ENCODE data around the gene UBQLN4. TPM values are rescaled to one million over a fixed set of nuclear protein-coding genes. Genes with fewer than 3 reads are reported as not detected.

Gene UBQLN4
- polyA plus RNA-seq, 1 of the 3 experiments (the other 2 are of a cell fraction): 37.0 TPM

GRCh38 chr1:156048663-156049258 is 4.8 kb downstream of the UBQLN4 start:
- Histone ChIP-seq H4K20me1 (ENCODE audit: insufficient read depth) (peaks cover 8% of the 10 kb centered on the region), H3K9me3 (no peaks in the 10 kb centered on the region), H3K79me2 (ENCODE audit: insufficient read depth) (peaks cover 26% of the 10 kb centered on the region), H2AFZ (ENCODE audit: low read depth) (no peak overlapping the region), H3K27ac (ENCODE audit: low read depth in 2 of 2, low read length in 1 of 2) (no peak overlapping the region), H3K4me1 (ENCODE audit: control insufficient read depth in 1 of 2, insufficient read depth in 2 of 2, low read depth in 1 of 2, low read length in 1 of 2) (peaks cover 0 to 8% of the 10 kb centered on the region in 2 experiments; a peak in 2 of 4 replicates), H3F3A (replicated peaks; ENCODE audit: insufficient read depth) (no peaks in the 10 kb centered on the region), H3K27me3 (ENCODE audit: insufficient read depth) (no peaks in the 10 kb centered on the region), H3K4me3 (ENCODE audit: low read depth in 2 of 2, low read length in 1 of 2) (no peak overlapping the region), H3K9ac (no peak overlapping the region), H3K4me2 (no peak overlapping the region), H3K9me2 (no peaks in the 10 kb centered on the region), H3K36me3 (replicated peaks in 1 of 2; ENCODE audit: control insufficient read depth in 1 of 2, insufficient read depth in 2 of 2, low read length in 1 of 2) (peaks cover 20 to 48% of the 10 kb centered on the region in 2 experiments)
- DNase-seq: no peak
- CTCF ChIA-PET: interaction anchor here (0.6 to 3.7 kb wide), 5 partner anchors 17 to 81 kb away, joined by 3 to 13 read pairs (median 3); no protein-coding TSS in a partner anchor
- 90% methylated on average over 3 of the region's 3 CpGs for WGBS (ENCODE audit: low lambda C conversion rate)
- no peak for TF ChIP-seq MXI1 (IDR thresholded peaks at IDR 0.05; ENCODE audit: low read depth, low read length)
- no peak for TF ChIP-seq TAF1 (IDR thresholded peaks at IDR 0.05; ENCODE audit: borderline replicate concordance, low read depth, low read length)
- no peak for TF ChIP-seq MAX (IDR thresholded peaks at IDR 0.05; ENCODE audit: low read depth)
- TF ChIP-seq, protein P1, sequence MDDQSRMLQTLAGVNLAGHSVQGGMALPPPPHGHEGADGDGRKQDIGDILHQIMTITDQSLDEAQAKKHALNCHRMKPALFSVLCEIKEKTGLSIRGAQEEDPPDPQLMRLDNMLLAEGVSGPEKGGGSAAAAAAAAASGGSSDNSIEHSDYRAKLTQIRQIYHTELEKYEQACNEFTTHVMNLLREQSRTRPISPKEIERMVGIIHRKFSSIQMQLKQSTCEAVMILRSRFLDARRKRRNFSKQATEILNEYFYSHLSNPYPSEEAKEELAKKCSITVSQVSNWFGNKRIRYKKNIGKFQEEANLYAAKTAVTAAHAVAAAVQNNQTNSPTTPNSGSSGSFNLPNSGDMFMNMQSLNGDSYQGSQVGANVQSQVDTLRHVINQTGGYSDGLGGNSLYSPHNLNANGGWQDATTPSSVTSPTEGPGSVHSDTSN (IDR thresholded peaks at IDR 0.05): no peak
- no peak for TF ChIP-seq FOSL2 (IDR thresholded peaks at IDR 0.05; ENCODE audit: borderline replicate concordance, low read depth)
- TF ChIP-seq MEF2A (IDR thresholded peaks at IDR 0.05; ENCODE audit: borderline replicate concordance, low read depth): no peak
- TF ChIP-seq, protein P2, sequence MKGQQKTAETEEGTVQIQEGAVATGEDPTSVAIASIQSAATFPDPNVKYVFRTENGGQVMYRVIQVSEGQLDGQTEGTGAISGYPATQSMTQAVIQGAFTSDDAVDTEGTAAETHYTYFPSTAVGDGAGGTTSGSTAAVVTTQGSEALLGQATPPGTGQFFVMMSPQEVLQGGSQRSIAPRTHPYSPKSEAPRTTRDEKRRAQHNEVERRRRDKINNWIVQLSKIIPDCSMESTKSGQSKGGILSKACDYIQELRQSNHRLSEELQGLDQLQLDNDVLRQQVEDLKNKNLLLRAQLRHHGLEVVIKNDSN (IDR thresholded peaks at IDR 0.05; ENCODE audit: borderline replicate concordance, low read depth): no peak
- TF ChIP-seq POLR2AphosphoS5 (IDR thresholded peaks at IDR 0.05; ENCODE audit: low read depth, low read length): no peak
- no peak for TF ChIP-seq SMC3 (IDR thresholded peaks at IDR 0.05; ENCODE audit: low read depth, low read length)
- no peak for TF ChIP-seq RCOR1 (IDR thresholded peaks at IDR 0.05; ENCODE audit: low read length)
- no peak for TF ChIP-seq IRF3 (IDR thresholded peaks at IDR 0.05; ENCODE audit: low read depth, low read length)
- TF ChIP-seq RFX5 (IDR thresholded peaks at IDR 0.05; ENCODE audit: low read length): no peak
- no peak for TF ChIP-seq GATA2 (CRISPR knock-in tag; IDR thresholded peaks at IDR 0.05)
- TF ChIP-seq NRF1 (IDR thresholded peaks at IDR 0.05; ENCODE audit: low read depth, low read length): no peak
- no peak for TF ChIP-seq YY1 (IDR thresholded peaks at IDR 0.05; ENCODE audit: low read depth)
- TF ChIP-seq, protein P3, sequence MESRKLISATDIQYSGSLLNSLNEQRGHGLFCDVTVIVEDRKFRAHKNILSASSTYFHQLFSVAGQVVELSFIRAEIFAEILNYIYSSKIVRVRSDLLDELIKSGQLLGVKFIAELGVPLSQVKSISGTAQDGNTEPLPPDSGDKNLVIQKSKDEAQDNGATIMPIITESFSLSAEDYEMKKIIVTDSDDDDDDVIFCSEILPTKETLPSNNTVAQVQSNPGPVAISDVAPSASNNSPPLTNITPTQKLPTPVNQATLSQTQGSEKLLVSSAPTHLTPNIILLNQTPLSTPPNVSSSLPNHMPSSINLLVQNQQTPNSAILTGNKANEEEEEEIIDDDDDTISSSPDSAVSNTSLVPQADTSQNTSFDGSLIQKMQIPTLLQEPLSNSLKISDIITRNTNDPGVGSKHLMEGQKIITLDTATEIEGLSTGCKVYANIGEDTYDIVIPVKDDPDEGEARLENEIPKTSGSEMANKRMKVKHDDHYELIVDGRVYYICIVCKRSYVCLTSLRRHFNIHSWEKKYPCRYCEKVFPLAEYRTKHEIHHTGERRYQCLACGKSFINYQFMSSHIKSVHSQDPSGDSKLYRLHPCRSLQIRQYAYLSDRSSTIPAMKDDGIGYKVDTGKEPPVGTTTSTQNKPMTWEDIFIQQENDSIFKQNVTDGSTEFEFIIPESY (IDR thresholded peaks at IDR 0.05; ENCODE audit: borderline replicate concordance, low read depth): no peak
- TF ChIP-seq NFIC (IDR thresholded peaks at IDR 0.05; ENCODE audit: borderline replicate concordance): no peak
- TF ChIP-seq FOXJ3 (CRISPR knock-in tag; IDR thresholded peaks at IDR 0.05): no peak
- no peak for TF ChIP-seq JUND (IDR thresholded peaks at IDR 0.05)
- no peak for TF ChIP-seq EP300 (IDR thresholded peaks at IDR 0.05; ENCODE audit: borderline replicate concordance in 1 of 2, low read depth in 1 of 2, low read length in 1 of 2)
- POLR2A ChIA-PET: no interaction called here
